GM19035 (cell line): ENCODE data around the gene IGSF11.
A peak's percentile ranks its signal among the peaks of the same experiment; 100 is the strongest.
"Not testable (repeated sequence)": the region's sequence is repeated elsewhere in the genome, so short reads cannot be mapped to it uniquely, and the experiment has no call there.

Experiments
- ATAC-seq: cut with Tn5 transposase; IDR thresholded peaks from one replicate; pipeline ENCODE4 v1.9.1; 2021; ENCODE audit not compliant: unreplicated experiment

IGSF11 gene

GRCh38 chr3:119034256-119035013 lies at the start of gene IGSF11:
Gene IGSF11 (minus strand): TSS chr3:119034846. CDS start chr3:119034582, 264 bp downstream.
- peak; percentile 96 for ATAC-seq

GRCh38 chr3:119080364-119080763 lies 45.7 kb upstream of the IGSF11 start:
- ATAC-seq: no peak

- ATAC-seq: no peak
Measured at GRCh38 chr3:119073258-119074001, 38.8 kb upstream of the IGSF11 start.

GRCh38 chr3:119072451-119072850 lies 37.8 kb upstream of the IGSF11 start:
- not testable (repeated sequence) for ATAC-seq

- ATAC-seq: no peak
Measured at GRCh38 chr3:119069725-119070124, 35.1 kb upstream of the IGSF11 start.

GRCh38 chr3:119063471-119063870 lies 28.8 kb upstream of the IGSF11 start:
- ATAC-seq: no peak

GRCh38 chr3:119062892-119063291 lies 28.2 kb upstream of the IGSF11 start:
- no peak for ATAC-seq

GRCh38 chr3:119044593-119044992 lies 9.9 kb upstream of the IGSF11 start:
- no peak for ATAC-seq

GRCh38 chr3:119042162-119042561 lies 7.5 kb upstream of the IGSF11 start:
- ATAC-seq: no peak

GRCh38 chr3:119035014-119035346 lies 334 bp upstream of the IGSF11 start:
- ATAC-seq: no peak

- ATAC-seq: no peak
Measured at GRCh38 chr3:119033393-119034255, 1.0 kb downstream of the IGSF11 start.

GRCh38 chr3:119025171-119025795 lies 9.4 kb downstream of the IGSF11 start:
- no peak for ATAC-seq

GRCh38 chr3:119019767-119020518 lies 14.7 kb downstream of the IGSF11 start:
- no peak for ATAC-seq

GRCh38 chr3:119018690-119019463 lies 15.8 kb downstream of the IGSF11 start:
- ATAC-seq: no peak

GRCh38 chr3:119015942-119016341 lies 18.7 kb downstream of the IGSF11 start:
- no peak for ATAC-seq

- no peak for ATAC-seq
Measured at GRCh38 chr3:119013951-119014350, 20.7 kb downstream of the IGSF11 start.

- ATAC-seq: no peak
Measured at GRCh38 chr3:119011528-119011927, 23.1 kb downstream of the IGSF11 start.

- no peak for ATAC-seq
Measured at GRCh38 chr3:118997190-118997589, 37.5 kb downstream of the IGSF11 start.

- no peak for ATAC-seq
Measured at GRCh38 chr3:118991775-118992174, 42.9 kb downstream of the IGSF11 start.
